ENCODE results near the gene FHAD1.
"Not testable (repeated sequence)": the region's sequence is repeated elsewhere in the genome, so short reads cannot be mapped to it uniquely, and the experiment has no call there.

FHAD1 gene

GRCh38 chr1:15362096-15362736 lies 115.2 kb downstream of the FHAD1 start:
- no peak for DNase-seq (ENCODE audit: extremely low read depth in 1 of 2, low read depth in 1 of 2)

GRCh38 chr1:15362737-15363128 lies 115.7 kb downstream of the FHAD1 start:
- no peak for DNase-seq (ENCODE audit: extremely low read depth in 1 of 2, low read depth in 1 of 2)

GRCh38 chr1:15364740-15365139 lies 117.7 kb downstream of the FHAD1 start:
- no peak for DNase-seq (ENCODE audit: extremely low read depth in 1 of 2, low read depth in 1 of 2)

- no peak for DNase-seq (ENCODE audit: extremely low read depth in 1 of 2, low read depth in 1 of 2)
Measured at GRCh38 chr1:15368888-15369287, 121.9 kb downstream of the FHAD1 start.

- DNase-seq (ENCODE audit: extremely low read depth in 1 of 2, low read depth in 1 of 2) = no peak
Measured at GRCh38 chr1:15370268-15370667, 123.2 kb downstream of the FHAD1 start.

GRCh38 chr1:15370781-15371520 lies 123.9 kb downstream of the FHAD1 start:
- DNase-seq (ENCODE audit: extremely low read depth in 1 of 2, low read depth in 1 of 2) = no peak

GRCh38 chr1:15371610-15372545 lies 124.9 kb downstream of the FHAD1 start:
- DNase-seq (ENCODE audit: extremely low read depth in 1 of 2, low read depth in 1 of 2) = no peak

- DNase-seq (ENCODE audit: extremely low read depth in 1 of 2, low read depth in 1 of 2) = no peak
Measured at GRCh38 chr1:15378729-15379128, 131.7 kb downstream of the FHAD1 start.

- DNase-seq (ENCODE audit: extremely low read depth in 1 of 2, low read depth in 1 of 2) = not testable (repeated sequence)
Measured at GRCh38 chr1:15379151-15379550, 132.1 kb downstream of the FHAD1 start.

- DNase-seq (ENCODE audit: extremely low read depth in 1 of 2, low read depth in 1 of 2) = no peak
Measured at GRCh38 chr1:15380601-15381508, 133.8 kb downstream of the FHAD1 start.

GRCh38 chr1:15381805-15382204 lies 134.8 kb downstream of the FHAD1 start:
- no peak for DNase-seq (ENCODE audit: extremely low read depth in 1 of 2, low read depth in 1 of 2)

- no peak for DNase-seq (ENCODE audit: extremely low read depth in 1 of 2, low read depth in 1 of 2)
Measured at GRCh38 chr1:15382601-15383518, 135.8 kb downstream of the FHAD1 start.

- DNase-seq (ENCODE audit: extremely low read depth in 1 of 2, low read depth in 1 of 2) = no peak
Measured at GRCh38 chr1:15383810-15384209, 136.8 kb downstream of the FHAD1 start.

GRCh38 chr1:15384301-15384901 lies 137.4 kb downstream of the FHAD1 start:
- no peak for DNase-seq (ENCODE audit: extremely low read depth in 1 of 2, low read depth in 1 of 2)

GRCh38 chr1:15385420-15385819 lies 138.4 kb downstream of the FHAD1 start:
- DNase-seq (ENCODE audit: extremely low read depth in 1 of 2, low read depth in 1 of 2) = no peak

GRCh38 chr1:15386164-15386749 lies 139.2 kb downstream of the FHAD1 start:
- DNase-seq (ENCODE audit: extremely low read depth in 1 of 2, low read depth in 1 of 2) = no peak

GRCh38 chr1:15388201-15388880 lies 141.3 kb downstream of the FHAD1 start:
- no peak for DNase-seq (ENCODE audit: extremely low read depth in 1 of 2, low read depth in 1 of 2)

GRCh38 chr1:15389828-15390227 lies 142.8 kb downstream of the FHAD1 start:
- DNase-seq (ENCODE audit: extremely low read depth in 1 of 2, low read depth in 1 of 2) = not testable (repeated sequence)
